WTC11 (cell line): Measurements from ENCODE around the gene OLFM1.

Experiments used
- SP1 ChIP-seq: sonication (generic); formaldehyde crosslinking; conservative IDR thresholded peaks from 2 replicates; pipeline ENCODE4 v1.8.1; 2022; ENCODE audit warnings: missing genetic modification reagents
- TF ChIP-seq, protein P1 (sequence below): fragments of 200-600 bp; IDR thresholded peaks from 2 replicates; pipeline ENCODE4 v1.8.0; 2022; ENCODE audit warnings: antibody characterized with exemption
- TF ChIP-seq, protein P2 (sequence below): sonication (generic); formaldehyde crosslinking; IDR thresholded peaks from 2 replicates; pipeline ENCODE4 v1.8.0; 2022; ENCODE audit warnings: mild to moderate bottlenecking, missing genetic modification reagents
- TF ChIP-seq, protein P3 (sequence below): sonication (generic); formaldehyde crosslinking; IDR thresholded peaks from 2 replicates; pipeline ENCODE4 v1.8.1; 2022; ENCODE audit warnings: low read depth, mild to moderate bottlenecking, moderate library complexity, missing genetic modification reagents, borderline replicate concordance
- TF ChIP-seq, protein P4 (sequence below): sonication (generic); formaldehyde crosslinking; IDR thresholded peaks from 2 replicates; pipeline ENCODE4 v1.8.1; 2023; ENCODE audit warnings: mild to moderate bottlenecking, missing genetic modification reagents

DNA sequence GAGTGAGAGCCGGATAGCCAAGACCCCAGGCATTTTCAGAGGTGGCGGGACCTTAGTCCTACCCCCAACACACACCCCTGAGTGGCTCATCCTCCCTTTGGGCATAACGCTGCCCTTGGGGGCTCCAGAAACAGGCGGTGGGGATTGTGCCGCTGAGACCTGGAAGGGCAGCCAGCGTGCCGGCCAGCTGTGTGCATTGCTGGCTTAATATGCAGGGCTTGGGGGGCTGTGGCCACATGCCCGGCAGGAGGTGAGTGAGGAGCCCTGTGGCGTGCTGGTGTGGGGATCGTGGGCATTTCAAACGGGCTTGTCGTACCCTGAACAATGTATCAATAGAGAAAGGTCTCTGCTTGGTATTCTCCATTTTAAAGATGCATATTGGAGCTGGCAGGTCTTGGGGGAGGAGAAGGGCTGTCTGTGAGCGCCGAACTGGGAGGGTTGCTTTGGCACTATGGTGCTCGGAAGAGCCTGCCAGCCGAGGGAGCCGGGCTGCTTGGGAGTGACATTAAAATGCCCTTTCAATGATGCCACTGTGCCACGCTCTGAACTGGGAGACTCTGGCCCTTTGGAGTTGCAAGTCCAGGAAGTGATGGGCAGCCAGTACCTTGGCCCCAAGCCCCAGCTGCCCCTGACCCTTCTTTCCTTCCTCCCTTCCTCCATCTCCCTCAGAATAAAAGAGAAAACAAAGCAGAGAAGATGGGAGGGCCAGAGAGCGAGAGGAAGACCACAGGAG lies 11.2 kb upstream of the OLFM1 start:
- TF ChIP-seq, protein P1, sequence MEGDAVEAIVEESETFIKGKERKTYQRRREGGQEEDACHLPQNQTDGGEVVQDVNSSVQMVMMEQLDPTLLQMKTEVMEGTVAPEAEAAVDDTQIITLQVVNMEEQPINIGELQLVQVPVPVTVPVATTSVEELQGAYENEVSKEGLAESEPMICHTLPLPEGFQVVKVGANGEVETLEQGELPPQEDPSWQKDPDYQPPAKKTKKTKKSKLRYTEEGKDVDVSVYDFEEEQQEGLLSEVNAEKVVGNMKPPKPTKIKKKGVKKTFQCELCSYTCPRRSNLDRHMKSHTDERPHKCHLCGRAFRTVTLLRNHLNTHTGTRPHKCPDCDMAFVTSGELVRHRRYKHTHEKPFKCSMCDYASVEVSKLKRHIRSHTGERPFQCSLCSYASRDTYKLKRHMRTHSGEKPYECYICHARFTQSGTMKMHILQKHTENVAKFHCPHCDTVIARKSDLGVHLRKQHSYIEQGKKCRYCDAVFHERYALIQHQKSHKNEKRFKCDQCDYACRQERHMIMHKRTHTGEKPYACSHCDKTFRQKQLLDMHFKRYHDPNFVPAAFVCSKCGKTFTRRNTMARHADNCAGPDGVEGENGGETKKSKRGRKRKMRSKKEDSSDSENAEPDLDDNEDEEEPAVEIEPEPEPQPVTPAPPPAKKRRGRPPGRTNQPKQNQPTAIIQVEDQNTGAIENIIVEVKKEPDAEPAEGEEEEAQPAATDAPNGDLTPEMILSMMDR = no peak
- TF ChIP-seq, protein P2, sequence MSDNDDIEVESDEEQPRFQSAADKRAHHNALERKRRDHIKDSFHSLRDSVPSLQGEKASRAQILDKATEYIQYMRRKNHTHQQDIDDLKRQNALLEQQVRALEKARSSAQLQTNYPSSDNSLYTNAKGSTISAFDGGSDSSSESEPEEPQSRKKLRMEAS (CRISPR knock-in tag) = no peak
- TF ChIP-seq, protein P3, sequence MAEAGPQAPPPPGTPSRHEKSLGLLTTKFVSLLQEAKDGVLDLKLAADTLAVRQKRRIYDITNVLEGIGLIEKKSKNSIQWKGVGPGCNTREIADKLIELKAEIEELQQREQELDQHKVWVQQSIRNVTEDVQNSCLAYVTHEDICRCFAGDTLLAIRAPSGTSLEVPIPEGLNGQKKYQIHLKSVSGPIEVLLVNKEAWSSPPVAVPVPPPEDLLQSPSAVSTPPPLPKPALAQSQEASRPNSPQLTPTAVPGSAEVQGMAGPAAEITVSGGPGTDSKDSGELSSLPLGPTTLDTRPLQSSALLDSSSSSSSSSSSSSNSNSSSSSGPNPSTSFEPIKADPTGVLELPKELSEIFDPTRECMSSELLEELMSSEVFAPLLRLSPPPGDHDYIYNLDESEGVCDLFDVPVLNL (CRISPR knock-in tag) = no peak
- TF ChIP-seq SP1 (CRISPR knock-in tag) = no peak
- TF ChIP-seq, protein P4, sequence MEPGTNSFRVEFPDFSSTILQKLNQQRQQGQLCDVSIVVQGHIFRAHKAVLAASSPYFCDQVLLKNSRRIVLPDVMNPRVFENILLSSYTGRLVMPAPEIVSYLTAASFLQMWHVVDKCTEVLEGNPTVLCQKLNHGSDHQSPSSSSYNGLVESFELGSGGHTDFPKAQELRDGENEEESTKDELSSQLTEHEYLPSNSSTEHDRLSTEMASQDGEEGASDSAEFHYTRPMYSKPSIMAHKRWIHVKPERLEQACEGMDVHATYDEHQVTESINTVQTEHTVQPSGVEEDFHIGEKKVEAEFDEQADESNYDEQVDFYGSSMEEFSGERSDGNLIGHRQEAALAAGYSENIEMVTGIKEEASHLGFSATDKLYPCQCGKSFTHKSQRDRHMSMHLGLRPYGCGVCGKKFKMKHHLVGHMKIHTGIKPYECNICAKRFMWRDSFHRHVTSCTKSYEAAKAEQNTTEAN (CRISPR knock-in tag) = no peak
